GM19372 (cell line): ENCODE measurements around the gene WFS1.

Source experiments
- ATAC-seq: cut with Tn5 transposase; IDR thresholded peaks from one replicate; pipeline ENCODE4 v1.9.1; 2021; ENCODE audit warnings: mild to moderate bottlenecking, low read depth, moderate library complexity; ENCODE audit not compliant: unreplicated experiment

The WFS1 gene

GRCh38 chr4:6333301-6334202 lies 63.9 kb downstream of the WFS1 start:
- ATAC-seq: no peak

- ATAC-seq: no peak
Observed at GRCh38 chr4:6334203-6334887, 64.7 kb downstream of the WFS1 start.

GRCh38 chr4:6335040-6335590 lies 65.5 kb downstream of the WFS1 start:
- no peak for ATAC-seq

GRCh38 chr4:6336166-6336565 lies 66.5 kb downstream of the WFS1 start:
- ATAC-seq: no peak

GRCh38 chr4:6337331-6337935 lies 67.8 kb downstream of the WFS1 start:
- no peak for ATAC-seq

GRCh38 chr4:6338175-6338950 lies 68.7 kb downstream of the WFS1 start:
- no peak for ATAC-seq

GRCh38 chr4:6338951-6339817 lies 69.5 kb downstream of the WFS1 start:
- ATAC-seq: no peak

GRCh38 chr4:6339818-6340445 lies 70.3 kb downstream of the WFS1 start:
- no peak for ATAC-seq

- no peak for ATAC-seq
Observed at GRCh38 chr4:6340446-6341015, 70.9 kb downstream of the WFS1 start.

GRCh38 chr4:6341696-6342095 lies 72.0 kb downstream of the WFS1 start:
- no peak for ATAC-seq

- no peak for ATAC-seq
Observed at GRCh38 chr4:6342530-6343293, 73.1 kb downstream of the WFS1 start.

GRCh38 chr4:6343939-6344408 lies 74.3 kb downstream of the WFS1 start:
- ATAC-seq: no peak

- no peak for ATAC-seq
Observed at GRCh38 chr4:6345096-6345830, 75.6 kb downstream of the WFS1 start.

- ATAC-seq: no peak
Observed at GRCh38 chr4:6345866-6346265, 76.2 kb downstream of the WFS1 start.

GRCh38 chr4:6346373-6347110 lies 76.9 kb downstream of the WFS1 start:
- ATAC-seq: no peak

GRCh38 chr4:6347511-6348045 lies 77.9 kb downstream of the WFS1 start:
- ATAC-seq: no peak
